Pancreas (tissue), 10 donors: ENCODE data around the gene JAKMIP1. TPM values are rescaled to one million over a fixed set of nuclear protein-coding genes. Genes with fewer than 3 reads are reported as not detected.
"Not testable (repeated sequence)": the region's sequence is repeated elsewhere in the genome, so short reads cannot be mapped to it uniquely, and the experiment has no call there.

Experiments
- ATAC-seq, 4 donors: fragments of 200-7000 bp; cut with Tn5 transposase; one replicate each; pipeline versions ENCODE4 v1.8.0 to v1.9.1; 2020; ENCODE audit warnings: mild to moderate bottlenecking in 4 of 4, moderate library complexity in 4 of 4
- DNase-seq, 6 donors: peaks; one replicate each; pipeline ENCODE4 v3.0.0-alpha.2; 2020
- FAIRE-seq: peaks from 2 replicates; lab custom pipeline; 2012; peaks lifted over from hg19 to GRCh38; lab: Jason Lieb, UNC
- H3K27ac ChIP-seq, 4 donors: fragments of 200-600 bp; sonication (generic); 1 replicate in 3 of 4; 2 replicates in 1 of 4; pipeline versions ENCODE4 v1.5.0 to v1.8.0; 2020
- H3K27me3 ChIP-seq, 4 donors: fragments of 200-600 bp; one replicate each; pipeline ENCODE4 v1.8.0; 2021
- H3K36me3 ChIP-seq, 3 donors: fragments of 200-600 bp; sonication (generic) in 1 of 3; one replicate each; pipeline versions ENCODE4 v1.5.0 to v1.8.0; 2020 to 2021
- H3K4me1 ChIP-seq, 3 donors: fragments of 200-600 bp; one replicate each; pipeline ENCODE4 v1.8.0; 2021
- H3K4me3 ChIP-seq, 4 donors: fragments of 200-600 bp; sonication (generic) in 2 of 4; one replicate each; pipeline versions ENCODE4 v1.5.0 to v1.8.0; 2020 to 2021
- H3K9me3 ChIP-seq, 4 donors: fragments of 200-600 bp; one replicate each; pipeline ENCODE4 v1.8.0; 2021
- CTCF ChIP-seq, 4 donors: fragments of 200-600 bp; sonication (generic) in 3 of 4; IDR thresholded peaks; one replicate each; pipeline versions ENCODE4 v1.5.0 to v1.8.0; 2021; ENCODE audit warnings: antibody characterized with exemption in 4 of 4
- WGBS, 2 donors: extraction: QIAGEN DNeasy Blood & Tissue Kit; methylation state at CpG; one replicate each; pipeline ENCODE4 v1.1.7; 2013; 5-methylcytosine and 5-hydroxymethylcytosine counted together
- intact Hi-C, 3 donors: fragments of 100-400 bp; cut with DNase I; formaldehyde crosslinking; loops; one replicate each; pipeline versions ENCODE4 v1.11.1 to v1.14.2; 2022
- polyA plus RNA-seq, 2 donors: library from polyadenylated mRNA; stranded (reverse); fragments of 200-250 nt; gene quantifications; one replicate each; pipeline ENCODE4 v1.2.3, GENCODE V29; 2013
- total RNA-seq, 6 donors: library from RNA; stranded (reverse); fragmentation: NEBNext Ultra II Directional in 4 of 6; extraction: Animal tissue kit (Norgen Biotek cat#: 25700) in 4 of 6; gene quantifications; one replicate each; pipeline versions ENCODE4 v1.2.1 to v1.2.4, GENCODE V29; 2021 to 2023
- donor health status: healthy with polysubstance abuse.
- donor health status: DM: no; HTN: no; CAD: no; lungs with moderate emphysema.
- donor health status: DM: no; HTN: no; CAD: no.
- donor health status: control.
- donor health status: control.
- donor health status: Bipolar disorder and iron deficiency.
- donor health status: DM: yes; HTN: yes; CAD: no.
- donor health status: DM: no; HTN: no; CAD: no.
- donor health status: DM: no; HTN: no; CAD: no.
- donor health status: DM: yes; HTN: yes; CAD: no.

Gene JAKMIP1
- total and polyA plus RNA-seq, 8 donors: 0.16 to 4.3 (median 0.59) TPM

- intact Hi-C loops: loop anchor here in 1 of 3 donors (10.0 kb wide), 1 partner anchor 328 kb away; no protein-coding TSS in a partner anchor
These were observed 203.7 kb downstream of the JAKMIP1 start for GRCh38 chr4:5996641-5997040.

GRCh38 chr4:5995901-5996623, 204.3 kb downstream of the JAKMIP1 start:
- 55 to 66% methylated on average over 19 of the region's 19 CpGs for WGBS, 2 donors
- no peak for ATAC-seq
- Histone ChIP-seq H3K27me3 (no peaks in the 10 kb centered on the region), H3K9me3 (no peaks in the 10 kb centered on the region), H3K4me3 (no peak overlapping the region), H3K36me3 (no peaks in the 10 kb centered on the region), H3K27ac (no peak overlapping the region), H3K4me1 (no peaks in the 10 kb centered on the region)
- no peak for DNase-seq
- no peak for FAIRE-seq
- TF ChIP-seq CTCF (IDR thresholded peaks at IDR 0.05): no peak
- intact Hi-C loops: loop anchor here in 1 of 3 donors (10.0 kb wide), 1 partner anchor 329 kb away; no protein-coding TSS in a partner anchor

More at GRCh38 chr4:5996641-5997040, 203.7 kb downstream of the JAKMIP1 start:
- no peaks in the 10 kb centered on the region for H3K4me1 ChIP-seq
- no peaks in the 10 kb centered on the region for H3K27me3 ChIP-seq
- no peak overlapping the region for H3K4me3 ChIP-seq
- no peaks in the 10 kb centered on the region for H3K9me3 ChIP-seq
- WGBS, 2 donors: 36% methylated on average over 4 of the region's 4 CpGs
- DNase-seq (no peak), ATAC-seq (no peak), FAIRE-seq (no peak)
- no peak for TF ChIP-seq CTCF (IDR thresholded peaks at IDR 0.05)
- no peak overlapping the region for H3K27ac ChIP-seq
- H3K36me3 ChIP-seq: no peaks in the 10 kb centered on the region

GRCh38 chr4:5993876-5994811, 206.2 kb downstream of the JAKMIP1 start:
- ATAC-seq (no peak), DNase-seq (no peak), FAIRE-seq (no peak)
- Histone ChIP-seq H3K36me3 (no peaks in the 10 kb centered on the region), H3K9me3 (no peaks in the 10 kb centered on the region), H3K4me3 (no peak overlapping the region), H3K27me3 (no peaks in the 10 kb centered on the region), H3K4me1 (no peaks in the 10 kb centered on the region), H3K27ac (no peak overlapping the region)
- intact Hi-C loops: loop anchor here in 1 of 3 donors (10.0 kb wide), 1 partner anchor 331 kb away; no protein-coding TSS in a partner anchor
- TF ChIP-seq CTCF (IDR thresholded peaks at IDR 0.05): no peak
- 63 to 76% methylated on average over 23 of the region's 23 CpGs for WGBS, 2 donors

GRCh38 chr4:5993346-5993745, 207.0 kb downstream of the JAKMIP1 start:
- H3K4me1 ChIP-seq, H3K27ac ChIP-seq, ATAC-seq, H3K36me3 ChIP-seq, FAIRE-seq, H3K9me3 ChIP-seq, H3K27me3 ChIP-seq, H3K4me3 ChIP-seq, DNase-seq: not testable (repeated sequence)
- intact Hi-C loops: loop anchor here in 1 of 3 donors (10.0 kb wide), 1 partner anchor 331 kb away; no protein-coding TSS in a partner anchor
- WGBS, 2 donors: 53 to 65% methylated on average over 9 of the region's 9 CpGs

GRCh38 chr4:5992828-5993321, 207.5 kb downstream of the JAKMIP1 start:
- WGBS, 2 donors: 51 to 53% methylated on average over 11 of the region's 11 CpGs
- DNase-seq (no peak), FAIRE-seq (no peak), ATAC-seq (no peak)
- Histone ChIP-seq H3K27ac (no peak overlapping the region), H3K4me3 (no peak overlapping the region), H3K4me1 (no peaks in the 10 kb centered on the region), H3K36me3 (no peaks in the 10 kb centered on the region), H3K9me3 (no peaks in the 10 kb centered on the region), H3K27me3 (no peaks in the 10 kb centered on the region)
- intact Hi-C loops: loop anchor here in 1 of 3 donors (10.0 kb wide), 1 partner anchor 332 kb away; no protein-coding TSS in a partner anchor
- no peak for TF ChIP-seq CTCF (IDR thresholded peaks at IDR 0.05)
